Stomach (tissue), 4 donors: ENCODE results near the gene ARHGEF10L.

Experiments used
- EP300 ChIP-seq: sonication (generic); formaldehyde crosslinking; IDR thresholded peaks from one replicate; pipeline ENCODE4 v1.6.1; 2017; ENCODE audit warnings: antibody characterized with exemption
- POLR2A ChIP-seq, 4 donors: fragments of 450-650 bp; IDR thresholded peaks; one replicate each; pipeline ENCODE4 v1.6.1; 2016; ENCODE audit warnings: antibody characterized with exemption in 4 of 4, control low read depth in 2 of 4, mild to moderate bottlenecking in 1 of 4, moderate library complexity in 1 of 4
- TF ChIP-seq, protein P1 (sequence below), 7 experiments: fragments of 450-650 bp in 4 of 7; fragments of 200-600 bp in 3 of 7; sonication (generic) in 3 of 7; IDR thresholded peaks; one replicate each; pipeline ENCODE4 v1.5.1; 2016 to 2019; ENCODE audit warnings: antibody characterized with exemption in 7 of 7, control low read depth in 2 of 7, mild to moderate bottlenecking in 1 of 7

DNA sequence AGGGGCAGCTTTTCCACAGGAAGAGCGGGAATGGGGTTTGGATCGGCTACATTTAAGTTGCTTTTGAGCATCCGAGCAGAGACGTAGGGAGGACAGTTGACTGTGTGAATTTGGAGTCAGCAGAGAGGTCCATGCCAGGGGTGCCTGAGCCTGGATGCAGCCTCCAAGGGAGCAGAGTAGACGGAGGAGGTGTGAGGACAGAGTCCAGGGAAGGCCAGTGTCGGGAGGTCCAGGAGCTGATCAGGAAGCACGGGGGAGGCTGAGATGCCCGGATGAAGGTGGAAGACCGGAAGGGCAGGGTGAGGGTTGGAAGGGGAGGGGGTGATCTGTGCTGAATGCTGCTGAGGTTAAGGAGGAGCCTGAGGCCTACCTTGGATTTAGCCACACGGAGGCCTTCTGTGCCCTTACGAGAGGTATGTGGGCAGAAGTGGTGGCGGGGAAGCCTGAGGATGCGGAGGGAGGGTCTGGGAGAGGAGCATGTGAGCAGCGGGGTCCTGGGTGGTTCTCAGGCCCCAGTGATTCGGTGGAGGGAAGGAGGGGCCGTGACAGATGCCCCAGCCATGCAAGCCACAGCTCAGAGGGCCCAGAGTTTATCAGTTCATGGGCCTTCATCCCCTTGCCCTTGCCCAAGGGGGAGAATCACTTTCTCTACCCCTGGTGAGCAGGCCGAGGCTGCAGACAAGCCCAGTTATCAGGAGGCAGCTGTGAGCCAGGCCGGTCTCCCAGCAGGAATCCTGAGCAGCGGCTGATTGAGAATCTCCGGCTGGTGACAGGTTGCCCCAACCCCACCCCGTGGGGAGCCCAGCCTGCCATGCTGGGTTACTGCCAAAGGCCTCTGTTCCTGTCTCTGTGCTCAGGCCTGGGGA, 161.7 kb downstream of the ARHGEF10L start:
- TF ChIP-seq POLR2A (IDR thresholded peaks at IDR 0.05) (no peak), EP300 (no peak)
- TF ChIP-seq, protein P1, sequence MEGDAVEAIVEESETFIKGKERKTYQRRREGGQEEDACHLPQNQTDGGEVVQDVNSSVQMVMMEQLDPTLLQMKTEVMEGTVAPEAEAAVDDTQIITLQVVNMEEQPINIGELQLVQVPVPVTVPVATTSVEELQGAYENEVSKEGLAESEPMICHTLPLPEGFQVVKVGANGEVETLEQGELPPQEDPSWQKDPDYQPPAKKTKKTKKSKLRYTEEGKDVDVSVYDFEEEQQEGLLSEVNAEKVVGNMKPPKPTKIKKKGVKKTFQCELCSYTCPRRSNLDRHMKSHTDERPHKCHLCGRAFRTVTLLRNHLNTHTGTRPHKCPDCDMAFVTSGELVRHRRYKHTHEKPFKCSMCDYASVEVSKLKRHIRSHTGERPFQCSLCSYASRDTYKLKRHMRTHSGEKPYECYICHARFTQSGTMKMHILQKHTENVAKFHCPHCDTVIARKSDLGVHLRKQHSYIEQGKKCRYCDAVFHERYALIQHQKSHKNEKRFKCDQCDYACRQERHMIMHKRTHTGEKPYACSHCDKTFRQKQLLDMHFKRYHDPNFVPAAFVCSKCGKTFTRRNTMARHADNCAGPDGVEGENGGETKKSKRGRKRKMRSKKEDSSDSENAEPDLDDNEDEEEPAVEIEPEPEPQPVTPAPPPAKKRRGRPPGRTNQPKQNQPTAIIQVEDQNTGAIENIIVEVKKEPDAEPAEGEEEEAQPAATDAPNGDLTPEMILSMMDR (IDR thresholded peaks at IDR 0.05), result no peak
